Erythroblast (primary cell): ENCODE results near the gene TRIM7.
A peak's percentile ranks its signal among the peaks of the same experiment; 100 is the strongest.
"Not testable (repeated sequence)": the region's sequence is repeated elsewhere in the genome, so short reads cannot be mapped to it uniquely, and the experiment has no call there.

Source experiments
- DNase-seq, 2 experiments: peaks; one replicate each; lab custom pipeline; 2025; lab: John Stamatoyannopoulos, UW
- GATA1 ChIP-seq: IDR thresholded peaks from 2 replicates; pipeline ENCODE4 v1.6.1; 2011; ENCODE audit warnings: low read depth, mild to moderate bottlenecking, control low read depth, low read length, moderate library complexity
- POLR2A ChIP-seq: IDR thresholded peaks from 2 replicates; pipeline ENCODE4 v1.6.1; 2011; ENCODE audit warnings: mild to moderate bottlenecking, low read length

The TRIM7 gene

GRCh38 chr5:181187500-181188213 is 17.3 kb downstream of the TRIM7 start:
- TF ChIP-seq POLR2A (no peak), GATA1 (no peak)
- DNase-seq = no peak

GRCh38 chr5:181186986-181187499 is 18.0 kb downstream of the TRIM7 start:
- DNase-seq = no peak
- no peak for TF ChIP-seq GATA1
- no peak for TF ChIP-seq POLR2A

GRCh38 chr5:181186022-181186421 is 19.0 kb downstream of the TRIM7 start:
- DNase-seq = no peak
- TF ChIP-seq POLR2A (no peak), GATA1 (no peak)

- DNase-seq = no peak
- TF ChIP-seq POLR2A (no peak), GATA1 (no peak)
Measured at GRCh38 chr5:181185560-181185959, 19.4 kb downstream of the TRIM7 start.

- TF ChIP-seq POLR2A = no peak
- TF ChIP-seq GATA1 = no peak
- no peak for DNase-seq
Measured at GRCh38 chr5:181184845-181185216, 20.2 kb downstream of the TRIM7 start.

GRCh38 chr5:181182651-181183050 is 22.3 kb downstream of the TRIM7 start:
- TF ChIP-seq POLR2A (no peak), GATA1 (no peak)
- no peak for DNase-seq

GRCh38 chr5:181181650-181182565 is 23.1 kb downstream of the TRIM7 start:
- TF ChIP-seq GATA1 = no peak
- no peak for TF ChIP-seq POLR2A
- no peak for DNase-seq

- DNase-seq = not testable (repeated sequence)
Measured at GRCh38 chr5:181177559-181177958, 27.4 kb downstream of the TRIM7 start.

GRCh38 chr5:181176254-181176952 is 28.6 kb downstream of the TRIM7 start:
- DNase-seq = no peak
- TF ChIP-seq GATA1 (no peak), POLR2A (no peak)

- no peak for DNase-seq
- TF ChIP-seq GATA1 = no peak
- peak; percentile 15 for TF ChIP-seq POLR2A
Measured at GRCh38 chr5:181173420-181174342, 31.3 kb downstream of the TRIM7 start.

GRCh38 chr5:181173027-181173419 is 32.0 kb downstream of the TRIM7 start:
- no peak for DNase-seq

GRCh38 chr5:181171782-181172181 is 33.2 kb downstream of the TRIM7 start:
- no peak for DNase-seq
- TF ChIP-seq GATA1 (no peak), POLR2A (no peak)

More at GRCh38 chr5:181173027-181173419, 32.0 kb downstream of the TRIM7 start:
- TF ChIP-seq GATA1 = no peak
- TF ChIP-seq POLR2A = no peak
